GM15510 (cell line): Measurements from ENCODE around the gene ATG9A.

Source experiments
- POLR2A ChIP-seq: IDR thresholded peaks from 3 replicates; pipeline ENCODE4 v1.6.1; 2011; ENCODE audit warnings: borderline replicate concordance; ENCODE audit not compliant: insufficient read length; ENCODE audit errors: extremely low read depth

Gene ATG9A

GRCh38 chr2:219245148-219245898, 15.9 kb upstream of the ATG9A start, which contains the start of the genes GLB1L and STK16:
GLB1L (minus strand) TSS chr2:219245444; CDS start chr2:219243573, 1,871 bp downstream.
STK16 (plus strand) TSS chr2:219245479; CDS start chr2:219246000, 521 bp downstream.
- TF ChIP-seq POLR2A, result peak; percentile 90

- TF ChIP-seq POLR2A, result no peak
Measured at GRCh38 chr2:219244789-219245147, 15.3 kb upstream of the ATG9A start.

GRCh38 chr2:219243291-219243761, 13.9 kb upstream of the ATG9A start:
- no peak for TF ChIP-seq POLR2A

- TF ChIP-seq POLR2A, result no peak
Measured at GRCh38 chr2:219234331-219234730, 4.9 kb upstream of the ATG9A start.

GRCh38 chr2:219230059-219230540, 664 bp upstream of the ATG9A start:
- TF ChIP-seq POLR2A, result peak; percentile 4

DNA sequence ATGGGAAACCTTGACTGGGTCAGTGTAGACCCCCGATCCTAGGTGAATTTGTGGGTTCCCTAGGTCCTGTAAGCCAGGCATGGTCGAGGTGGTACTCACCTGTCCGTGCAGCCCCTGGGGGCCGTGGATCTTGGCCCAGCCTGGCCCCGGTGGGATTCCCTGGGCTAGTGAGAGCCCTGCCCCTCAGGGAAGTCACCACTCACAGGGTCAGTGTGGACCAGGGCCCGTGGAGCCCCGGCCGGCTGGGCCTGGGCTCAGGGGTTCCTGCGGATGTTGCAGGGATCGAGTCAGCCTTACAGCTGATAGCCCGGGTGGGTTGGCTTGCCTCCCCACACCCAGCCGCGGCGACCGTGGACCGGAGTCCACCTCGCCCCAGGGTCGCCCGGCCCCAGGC, 528 bp downstream of the ATG9A start:
- TF ChIP-seq POLR2A, result peak; percentile 35

DNA sequence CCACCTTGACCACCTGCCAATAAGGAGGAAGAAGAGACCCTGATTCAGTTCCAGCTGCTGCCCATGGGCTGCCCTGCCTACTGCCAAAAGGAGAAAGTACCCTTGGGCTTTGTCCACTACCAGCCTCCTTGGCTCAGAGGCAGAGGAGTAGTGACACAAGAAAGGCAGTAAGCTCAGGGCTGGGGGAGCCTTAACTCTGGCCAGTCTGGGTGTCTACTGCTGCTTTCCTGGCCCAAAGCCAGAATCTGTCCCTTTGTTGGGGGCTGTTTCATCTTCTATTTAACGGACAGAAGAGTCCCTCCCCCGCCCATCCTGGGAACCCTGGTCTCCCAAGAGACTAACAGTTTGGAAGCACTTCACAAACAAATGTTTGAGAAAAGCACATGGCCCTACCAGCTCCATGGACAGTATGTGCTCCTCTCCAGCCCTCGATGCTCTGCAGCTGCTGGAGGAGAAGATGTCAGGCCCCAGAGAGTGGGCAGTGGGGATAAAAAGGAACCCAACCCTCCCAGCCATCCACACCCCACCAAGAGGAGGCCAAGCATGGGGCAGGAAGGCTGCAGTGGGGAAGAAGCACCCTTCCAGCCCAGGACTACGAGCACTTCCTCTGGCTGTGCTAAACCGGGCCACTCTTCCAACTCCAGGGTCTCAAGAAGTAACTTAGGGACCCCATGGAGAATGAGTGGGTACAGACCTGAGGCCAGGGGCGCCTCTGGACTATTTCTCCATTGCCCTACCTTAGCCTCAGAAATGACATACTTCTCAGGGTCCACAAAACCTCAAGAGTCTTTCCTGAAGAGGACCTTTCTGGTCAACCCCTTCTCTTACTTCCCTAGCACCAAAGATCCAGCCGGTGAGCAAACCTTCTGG, 1.2 kb downstream of the ATG9A start:
- TF ChIP-seq POLR2A, result no peak

- no peak for TF ChIP-seq POLR2A
Measured at GRCh38 chr2:219225350-219225749, 4.1 kb downstream of the ATG9A start.

GRCh38 chr2:219223831-219224610, 5.4 kb downstream of the ATG9A start:
- TF ChIP-seq POLR2A, result no peak

- TF ChIP-seq POLR2A, result no peak
Measured at GRCh38 chr2:219221957-219222518, 7.4 kb downstream of the ATG9A start.

DNA sequence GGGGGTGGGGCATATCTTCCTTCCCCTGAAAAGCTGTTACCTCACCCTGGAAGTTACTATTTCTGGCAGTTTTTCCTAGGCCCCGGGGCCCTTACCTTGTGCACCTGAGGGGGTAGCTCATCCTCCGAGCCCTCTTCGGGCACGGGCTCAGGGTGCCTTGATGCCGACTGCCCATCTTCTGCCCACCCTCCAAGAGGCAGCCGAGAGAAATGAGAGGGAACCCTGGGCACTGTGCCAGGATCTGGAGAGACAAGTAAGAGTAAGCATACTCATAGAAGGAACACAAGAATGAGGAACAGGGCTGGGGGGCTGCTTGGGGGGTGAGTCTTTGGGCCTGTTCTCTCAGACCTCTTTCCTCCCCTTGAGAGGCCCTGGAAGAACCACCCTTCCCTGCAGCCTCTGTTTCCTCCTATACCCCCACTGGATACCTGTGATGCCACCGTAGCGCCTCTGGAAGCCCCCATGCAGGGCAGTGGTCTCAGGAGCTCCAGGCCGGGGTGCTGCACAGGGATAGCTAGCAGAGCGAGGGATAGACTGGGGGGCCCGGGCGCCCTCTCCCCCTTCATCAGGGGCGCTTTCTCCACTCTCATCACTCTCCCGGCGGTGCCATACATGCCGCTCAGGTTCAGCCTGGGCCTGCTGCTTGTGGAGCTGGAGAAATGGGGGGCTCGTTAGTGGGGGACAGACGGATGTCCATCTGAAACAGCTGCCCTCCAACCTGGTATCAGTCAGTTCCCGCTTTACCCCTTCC, 8.6 kb downstream of the ATG9A start:
- no peak for TF ChIP-seq POLR2A

DNA sequence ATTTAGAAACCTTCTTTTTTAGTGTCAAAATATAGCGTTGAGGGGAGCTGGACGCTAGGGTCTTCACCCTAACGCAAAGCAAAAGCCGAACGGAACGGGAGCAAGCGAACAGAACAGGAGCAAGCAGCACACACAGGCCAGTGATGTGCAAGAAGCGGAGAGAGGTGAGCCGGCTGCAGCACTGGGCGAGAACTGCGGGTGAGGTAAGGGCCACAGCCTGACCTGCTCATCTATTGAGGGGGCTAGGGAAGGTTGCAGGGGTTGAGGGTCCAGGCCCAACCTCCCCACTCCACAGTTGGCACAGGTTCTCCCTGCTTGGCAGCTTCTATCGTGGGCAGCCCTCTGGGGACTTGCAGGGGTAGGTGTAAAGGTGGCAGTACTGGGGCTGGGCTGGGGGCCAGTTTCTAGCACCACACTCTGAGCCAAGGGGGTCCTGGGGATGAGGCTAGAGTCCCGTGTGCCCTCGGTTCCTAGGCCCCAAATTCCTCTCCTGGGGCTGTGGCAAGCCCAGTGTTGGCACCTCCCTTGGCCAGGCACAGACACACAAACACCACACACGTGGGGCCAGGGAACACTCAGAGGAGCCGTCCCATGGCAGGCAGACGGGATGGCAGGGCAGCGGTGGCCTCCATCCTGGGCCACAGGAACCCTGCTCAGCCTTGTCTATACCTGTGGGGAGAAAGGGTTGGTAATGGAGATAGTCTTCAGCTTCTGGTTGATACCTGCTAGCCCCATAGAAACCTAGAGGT, 9.5 kb downstream of the ATG9A start:
- no peak for TF ChIP-seq POLR2A
